DMS53 (cell line): ENCODE results near the gene TEX261.
A peak's percentile ranks its signal among the peaks of the same experiment; 100 is the strongest.
"Not testable (repeated sequence)": the region's sequence is repeated elsewhere in the genome, so short reads cannot be mapped to it uniquely, and the experiment has no call there.

Source experiments
- DNase-seq: peaks from one replicate; lab custom pipeline; 2025; lab: John Stamatoyannopoulos, UW

Gene TEX261

DNA sequence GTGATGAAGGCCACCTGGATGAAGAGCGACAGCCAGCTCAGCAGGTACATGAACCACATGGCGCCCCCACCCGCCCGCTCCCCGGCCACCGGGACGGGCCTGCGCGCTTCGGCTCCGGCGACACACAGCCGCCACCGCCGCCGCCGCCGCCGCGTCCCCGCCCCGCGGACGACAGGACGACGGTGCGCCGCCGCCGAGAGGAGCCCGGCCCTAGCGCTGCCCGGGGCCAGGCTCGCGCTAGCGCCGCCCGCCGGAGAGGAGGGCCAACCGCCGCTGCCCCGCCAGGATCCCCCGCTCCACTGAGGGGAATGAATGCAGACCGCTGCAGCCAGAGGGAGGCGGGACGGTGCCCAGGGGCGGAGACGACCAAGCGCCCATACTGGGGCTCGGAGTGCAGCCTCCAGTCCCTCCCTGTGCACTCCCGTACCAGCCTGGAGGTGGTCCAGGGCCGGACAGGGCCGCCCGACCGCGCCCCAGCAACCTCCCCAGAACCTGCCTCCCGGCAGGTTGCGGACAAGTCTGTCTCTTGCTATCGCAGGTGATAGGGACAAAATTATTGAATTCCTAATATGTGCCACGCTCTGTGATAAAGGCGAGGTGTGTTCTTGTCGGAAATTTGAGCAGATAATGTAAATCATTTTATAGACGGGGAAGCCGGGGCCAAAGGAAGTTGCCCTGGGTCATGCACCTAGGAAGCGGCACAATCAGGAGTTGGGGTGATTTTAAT lies at the start of gene TEX261:
TSS of gene TEX261 (minus strand) at position 175 of the 727 bp plus-strand sequence. CDS start at position 59, 116 bp downstream.
- peak; percentile 97 for DNase-seq

DNA sequence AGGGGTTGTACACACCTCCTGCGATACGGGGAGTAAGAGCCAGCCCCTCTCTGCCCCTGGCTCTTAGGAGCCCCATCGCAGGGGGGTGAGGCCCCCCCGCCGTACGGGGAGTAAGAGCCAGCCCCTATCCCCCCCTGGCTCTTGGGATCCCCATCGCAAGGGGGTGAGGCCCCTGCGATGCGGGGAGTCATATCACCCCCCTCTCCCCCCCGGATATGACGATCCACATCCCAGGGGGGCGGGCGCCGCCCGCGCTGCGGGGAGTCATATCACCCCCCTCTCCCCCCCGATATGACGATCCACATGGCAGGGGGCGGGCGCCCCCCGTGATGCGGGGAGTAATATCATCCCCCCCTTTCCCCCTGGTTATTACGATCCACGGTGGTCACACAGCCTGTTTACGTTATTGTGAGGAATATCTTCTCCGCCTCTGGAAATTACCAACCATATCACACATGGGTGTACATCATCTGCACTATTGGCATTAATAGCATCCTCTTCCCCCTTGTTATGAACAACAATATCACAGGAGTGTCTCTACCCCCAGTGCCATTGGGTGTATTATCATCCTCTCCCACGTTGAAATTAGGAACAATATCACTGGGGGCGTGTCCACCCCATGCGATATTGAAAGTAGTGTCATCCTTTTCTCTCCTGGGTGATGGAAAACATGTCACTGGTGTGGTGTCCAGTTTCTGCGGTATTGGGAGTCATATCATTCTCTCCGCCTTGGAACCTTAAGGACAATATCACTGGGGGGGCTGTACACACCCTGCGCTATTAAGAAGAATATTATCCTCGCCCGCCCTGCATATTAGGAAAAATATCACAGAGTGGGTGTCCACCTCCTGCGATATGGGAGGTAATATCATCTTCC lies 49.1 kb upstream of the TEX261 start:
- DNase-seq: peak; percentile 20

DNA sequence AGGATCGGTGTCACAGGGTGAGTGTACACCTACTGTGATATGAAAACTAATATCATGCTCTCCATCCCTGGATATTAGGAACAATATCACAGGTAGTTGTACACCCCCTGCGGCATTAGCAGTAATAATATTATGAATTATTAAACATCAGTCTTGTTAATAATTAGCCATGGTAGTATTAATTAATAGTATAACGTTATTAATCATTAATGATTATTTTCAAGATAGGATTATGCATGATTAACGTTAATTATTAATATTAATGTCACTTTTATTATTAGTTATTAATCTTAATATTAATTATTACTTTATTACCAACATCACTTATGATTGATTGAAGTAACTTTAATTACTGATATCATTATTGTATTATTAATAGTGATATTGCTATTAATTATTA lies 47.6 kb upstream of the TEX261 start:
- DNase-seq: no peak

DNA sequence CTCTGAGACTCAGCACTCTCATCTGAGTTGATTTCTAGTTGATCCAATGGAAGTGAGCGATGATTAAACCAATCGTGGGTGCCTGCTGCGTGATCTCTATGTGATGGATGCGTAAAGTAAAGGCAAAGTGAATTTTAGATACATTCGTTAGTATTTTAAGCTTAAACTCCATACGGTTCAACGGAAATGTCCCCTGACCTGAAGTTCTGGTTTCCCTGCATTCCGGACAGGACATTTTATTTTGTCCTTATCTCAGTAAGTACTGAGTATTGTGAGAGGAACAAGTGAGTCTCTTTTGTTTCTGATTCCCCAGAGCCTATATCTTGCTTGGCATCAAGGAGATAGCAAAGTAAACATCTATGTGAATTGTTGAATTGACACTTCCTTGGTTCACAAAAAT lies 41.6 kb upstream of the TEX261 start:
- DNase-seq: not testable (repeated sequence)

DNA sequence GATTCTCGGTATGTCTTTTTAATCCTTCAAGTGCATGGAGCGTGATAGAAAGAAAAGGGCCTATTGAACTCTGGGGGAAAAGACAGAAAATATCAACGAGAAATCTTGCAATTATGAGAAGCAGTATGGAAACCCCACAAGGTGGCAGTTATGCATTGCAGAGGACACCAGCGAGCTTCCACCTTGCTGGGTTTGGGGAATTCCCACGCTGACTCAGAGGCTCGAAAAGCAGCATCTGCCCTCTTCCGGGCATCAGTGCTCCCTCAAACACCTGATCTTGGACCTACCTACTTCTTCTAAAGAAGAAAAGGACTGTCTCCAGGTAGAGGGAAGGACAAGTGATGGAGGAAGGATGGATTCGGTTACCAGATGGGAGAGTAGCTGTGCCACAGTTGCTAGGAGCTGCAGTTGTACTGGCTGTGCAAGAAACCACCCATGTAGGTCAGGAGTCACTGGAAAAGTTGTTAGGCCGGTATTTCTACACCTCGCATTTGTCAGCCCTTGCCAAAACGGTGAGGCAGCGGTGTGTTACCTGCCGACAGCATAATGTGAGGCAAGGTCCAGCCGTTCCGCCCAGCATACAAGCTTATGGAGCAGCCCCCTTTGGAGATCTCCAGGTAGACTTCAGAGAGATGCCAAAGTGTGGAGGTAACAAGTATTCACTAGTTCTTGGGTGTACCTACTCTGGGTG lies 29.0 kb upstream of the TEX261 start:
- peak; percentile 83 for DNase-seq

DNA sequence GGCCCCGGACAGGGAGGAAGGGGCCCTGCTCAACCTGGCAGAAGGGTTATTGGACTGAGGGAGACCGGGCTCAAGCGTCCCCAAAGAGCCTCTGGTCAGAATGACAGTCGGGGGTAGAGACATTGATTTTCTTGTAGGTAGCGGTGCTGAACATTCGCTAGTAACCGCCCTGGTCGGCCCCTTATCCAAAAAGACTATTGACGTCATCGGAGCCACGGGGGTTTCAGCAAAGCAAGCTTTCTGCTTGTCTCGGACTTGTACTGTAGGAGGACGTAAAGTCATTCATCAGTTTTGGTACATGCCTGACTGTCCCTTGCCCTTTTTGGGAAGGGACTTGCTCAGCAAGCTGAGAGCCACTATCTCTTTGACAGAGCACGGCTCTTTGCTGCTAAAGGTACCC lies 26.7 kb upstream of the TEX261 start:
- not testable (repeated sequence) for DNase-seq

DNA sequence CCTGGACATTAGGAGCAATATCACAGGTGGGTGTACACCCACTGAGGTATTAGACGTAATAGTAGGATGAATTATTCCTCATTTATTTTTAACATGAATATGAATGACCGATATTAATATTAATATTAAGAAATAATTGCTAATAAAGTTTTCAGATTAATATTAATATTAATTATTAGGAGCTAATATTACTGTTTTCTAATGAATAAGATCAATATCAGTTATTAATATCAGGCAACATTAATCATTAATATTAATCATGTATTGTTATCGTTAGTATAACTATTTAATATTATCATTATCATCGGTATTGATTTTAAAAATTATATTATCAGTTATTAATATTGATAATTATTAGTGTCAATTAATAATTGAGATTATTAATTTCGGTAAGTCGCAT lies 25.3 kb upstream of the TEX261 start:
- DNase-seq: not testable (repeated sequence)

DNA sequence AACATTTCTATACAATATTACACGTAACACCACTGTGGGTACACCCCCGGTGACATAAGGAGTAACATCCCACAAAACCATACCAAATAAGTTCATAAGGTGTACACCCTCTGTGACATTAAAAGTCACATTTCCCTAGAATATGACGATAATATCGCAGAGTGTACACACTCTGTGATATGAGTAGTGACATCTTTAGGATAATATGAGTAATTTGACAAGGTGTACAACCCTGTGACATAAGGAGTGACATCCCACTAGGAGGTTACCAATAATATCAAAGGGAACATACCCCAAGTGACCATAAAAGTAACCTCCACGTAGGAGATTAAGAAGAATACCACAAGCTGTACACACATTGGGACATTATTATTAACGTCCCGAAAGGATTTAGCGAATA lies 24.0 kb upstream of the TEX261 start:
- DNase-seq: no peak

GRCh38 chr2:71011786-71012185 lies 17.1 kb upstream of the TEX261 start:
- not testable (repeated sequence) for DNase-seq

GRCh38 chr2:71008342-71008741 lies 13.7 kb upstream of the TEX261 start:
- no peak for DNase-seq

- no peak for DNase-seq
These were observed 12.5 kb upstream of the TEX261 start for GRCh38 chr2:71006955-71007799.

GRCh38 chr2:71006323-71006722 lies 11.7 kb upstream of the TEX261 start:
- DNase-seq: no peak

DNA sequence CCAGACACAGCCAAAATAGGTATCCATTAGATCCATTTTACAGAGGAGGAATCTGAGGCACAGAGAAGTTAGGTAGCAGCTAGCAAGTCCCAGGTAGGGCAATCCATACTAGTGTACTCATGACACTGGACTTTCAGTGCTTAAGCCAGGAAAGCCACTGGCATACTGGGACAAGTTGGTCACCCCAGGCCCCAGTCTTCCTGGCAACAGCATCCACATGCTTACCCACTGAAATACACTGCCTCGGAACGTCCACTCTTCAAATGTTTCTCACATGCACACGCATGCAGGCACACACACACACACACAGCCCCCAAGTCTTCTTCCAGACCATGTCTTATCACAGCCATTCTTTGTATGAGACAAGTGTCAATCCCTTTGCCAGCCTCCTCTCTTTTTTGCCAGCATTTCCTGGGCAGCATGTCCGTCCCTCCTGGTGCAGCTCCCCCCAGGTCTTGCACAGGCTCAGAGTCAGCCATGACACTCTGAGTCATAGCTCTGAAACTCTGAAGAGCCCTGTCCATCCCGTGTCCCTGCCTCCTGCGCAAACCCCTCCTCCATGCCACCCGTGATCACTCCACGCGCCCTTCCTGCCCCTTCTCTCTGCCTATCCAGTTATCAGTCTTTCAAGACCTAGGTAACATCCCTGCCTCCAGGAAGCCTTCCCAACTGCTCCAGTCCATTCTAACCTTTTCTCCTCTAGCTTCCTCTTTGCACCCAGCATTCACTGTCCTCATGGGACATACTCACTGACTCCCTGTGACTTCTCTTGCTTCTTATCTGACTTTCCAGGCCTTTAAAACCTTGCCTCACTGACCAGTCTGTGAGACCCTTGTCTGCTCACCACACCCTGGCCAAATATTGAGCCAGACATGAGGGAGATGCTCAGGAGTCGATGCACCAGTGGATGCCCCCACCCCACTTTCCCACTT lies 10.9 kb upstream of the TEX261 start:
- peak; percentile 14 for DNase-seq

DNA sequence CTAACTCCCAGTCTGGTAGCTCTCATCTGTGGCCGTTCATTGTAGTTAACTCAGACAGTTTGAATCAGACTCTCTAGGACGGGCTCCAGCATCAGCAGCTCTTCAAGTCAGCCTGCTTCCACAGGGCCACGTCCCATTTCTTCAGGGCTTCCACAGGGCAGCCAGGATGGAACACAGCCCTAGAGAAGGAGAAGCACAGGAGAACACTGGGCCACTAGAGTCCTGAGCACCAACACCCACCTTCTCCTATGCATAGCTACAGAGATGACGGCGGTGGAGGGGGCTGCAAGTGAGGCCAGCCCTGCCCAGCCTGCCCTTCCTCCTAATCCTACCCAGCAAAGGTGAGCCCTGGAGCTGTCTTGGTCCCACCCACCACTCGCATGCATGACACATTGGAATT lies 10.2 kb upstream of the TEX261 start:
- DNase-seq: no peak

GRCh38 chr2:71003966-71004755 lies 9.5 kb upstream of the TEX261 start:
- DNase-seq: no peak

GRCh38 chr2:71003396-71003795 lies 8.7 kb upstream of the TEX261 start:
- DNase-seq: no peak

GRCh38 chr2:71001981-71002570 lies 7.4 kb upstream of the TEX261 start:
- no peak for DNase-seq

- no peak for DNase-seq
These were observed 6.9 kb upstream of the TEX261 start for GRCh38 chr2:71001592-71001927.

DNA sequence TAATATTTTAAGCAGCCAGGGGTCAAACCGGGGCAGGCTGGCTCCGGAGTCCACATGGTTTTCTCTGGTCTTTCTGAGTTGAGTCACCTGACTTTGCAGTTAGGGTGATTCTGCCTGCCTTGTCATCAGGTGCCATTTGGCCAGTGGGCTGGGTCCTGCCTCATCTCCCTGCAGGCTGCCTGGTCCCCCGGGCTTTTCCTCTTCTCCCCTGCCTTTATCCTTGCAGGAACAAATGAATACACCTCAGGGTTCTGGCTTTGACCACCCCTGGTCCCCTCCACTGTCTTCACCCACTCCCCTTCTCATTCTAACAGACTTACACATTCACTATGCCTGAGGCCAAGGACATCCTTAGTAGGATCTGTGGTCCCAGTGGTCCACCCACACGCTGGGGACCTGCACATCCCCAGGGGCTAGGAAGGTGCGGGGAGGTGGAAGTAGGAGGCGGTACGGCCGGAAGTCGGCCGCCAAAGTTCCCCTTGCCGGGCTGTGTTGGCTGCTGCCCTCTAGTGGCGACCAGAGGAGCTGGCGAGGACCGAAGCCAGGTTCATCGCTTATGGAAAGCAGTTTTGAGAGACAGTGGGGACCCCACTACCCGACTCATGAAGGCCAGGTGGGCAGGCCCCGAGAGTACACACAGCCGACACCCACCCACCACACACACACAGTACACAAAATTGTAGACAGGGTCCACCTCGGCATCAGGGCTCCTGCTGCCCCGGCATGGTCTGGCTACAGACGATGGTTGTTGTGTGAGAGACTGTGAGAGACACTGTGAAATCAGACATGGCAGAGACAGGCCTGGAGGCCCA lies 6.3 kb upstream of the TEX261 start:
- DNase-seq: peak; percentile 83
